Common myeloid progenitor, CD34-positive (primary cell): ENCODE measurements around the gene BICD1.

Experiments
- CTCF ChIA-PET: fragments of 350-600 bp; sonication (Branson Sonifier 250); formaldehyde crosslinking; loops from one replicate; lab custom pipeline; 2021; ENCODE audit warnings: antibody characterized with exemption; lab: Charles Lee
- POLR2A ChIA-PET: fragments of 350-600 bp; sonication (Branson Sonifier 250); formaldehyde crosslinking; loops from one replicate; lab custom pipeline; 2021; ENCODE audit warnings: antibody characterized with exemption; lab: Charles Lee
- DNase-seq, 3 donors: peaks; one replicate each; pipeline versions ENCODE4 v3.0.0 to v3.0.0-alpha.2; 2013
- H3K27ac ChIP-seq, 2 experiments: 1 replicate in 1 of 2; 2 replicates in 1 of 2; pipeline ENCODE4 v1.7.0; 2013; ENCODE audit warnings: inconsistent platforms in 2 of 2, low read length in 2 of 2, mild to moderate bottlenecking in 2 of 2, low read depth in 1 of 2, moderate library complexity in 1 of 2; ENCODE audit not compliant: severe bottlenecking in 2 of 2, insufficient read depth in 1 of 2, poor library complexity in 1 of 2
- H3K27me3 ChIP-seq, 5 experiments: replicated peaks in 2 of 5; 1 replicate in 3 of 5; 2 replicates in 2 of 5; pipeline versions ENCODE4 v1.6.1 to v1.7.0; 2013; ENCODE audit warnings: low read length in 4 of 5, mild to moderate bottlenecking in 2 of 5, moderate library complexity in 2 of 5, inconsistent platforms in 1 of 5; ENCODE audit not compliant: insufficient read depth in 5 of 5, control insufficient read depth in 4 of 5
- H3K36me3 ChIP-seq, 4 experiments: 1 replicate in 2 of 4; 2 replicates in 2 of 4; pipeline versions ENCODE4 v1.6.1 to v1.7.0; 2013; ENCODE audit warnings: low read length in 3 of 4, control low read depth in 1 of 4, mild to moderate bottlenecking in 1 of 4; ENCODE audit not compliant: control insufficient read depth in 4 of 4, insufficient read depth in 4 of 4
- H3K4me1 ChIP-seq, 4 experiments: 1 replicate in 3 of 4; 2 replicates in 1 of 4; pipeline versions ENCODE4 v1.6.1 to v1.7.1; 2013; ENCODE audit warnings: low read length in 3 of 4, mild to moderate bottlenecking in 3 of 4, control low read depth in 1 of 4, inconsistent platforms in 1 of 4, moderate library complexity in 1 of 4; ENCODE audit not compliant: control insufficient read depth in 4 of 4, insufficient read depth in 4 of 4; ENCODE audit errors: control extremely low read depth in 1 of 4
- H3K4me3 ChIP-seq, 7 experiments: 1 replicate in 4 of 7; 2 replicates in 3 of 7; pipeline versions ENCODE4 v1.5.1 to v1.7.0; 2013; ENCODE audit warnings: mild to moderate bottlenecking in 7 of 7, low read length in 6 of 7, moderate library complexity in 6 of 7, inconsistent platforms in 2 of 7, low read depth in 2 of 7, control low read depth in 1 of 7; ENCODE audit not compliant: insufficient read depth in 4 of 7, control insufficient read depth in 1 of 7; ENCODE audit errors: extremely low read depth in 1 of 7
- H3K9me3 ChIP-seq, 5 experiments: 1 replicate in 4 of 5; 2 replicates in 1 of 5; pipeline versions ENCODE4 v1.6.1 to v1.7.1; 2013; ENCODE audit warnings: low read length in 4 of 5, mild to moderate bottlenecking in 2 of 5, inconsistent platforms in 1 of 5, low read depth in 1 of 5, moderate library complexity in 1 of 5; ENCODE audit not compliant: control insufficient read depth in 4 of 5, insufficient read depth in 2 of 5; ENCODE audit errors: control extremely low read depth in 1 of 5
- WGBS: methylation state at CpG from one replicate; pipeline ENCODE4 v1.1.5; 2013; ENCODE audit not compliant: insufficient coverage; 5-methylcytosine and 5-hydroxymethylcytosine counted together

The BICD1 gene

DNA sequence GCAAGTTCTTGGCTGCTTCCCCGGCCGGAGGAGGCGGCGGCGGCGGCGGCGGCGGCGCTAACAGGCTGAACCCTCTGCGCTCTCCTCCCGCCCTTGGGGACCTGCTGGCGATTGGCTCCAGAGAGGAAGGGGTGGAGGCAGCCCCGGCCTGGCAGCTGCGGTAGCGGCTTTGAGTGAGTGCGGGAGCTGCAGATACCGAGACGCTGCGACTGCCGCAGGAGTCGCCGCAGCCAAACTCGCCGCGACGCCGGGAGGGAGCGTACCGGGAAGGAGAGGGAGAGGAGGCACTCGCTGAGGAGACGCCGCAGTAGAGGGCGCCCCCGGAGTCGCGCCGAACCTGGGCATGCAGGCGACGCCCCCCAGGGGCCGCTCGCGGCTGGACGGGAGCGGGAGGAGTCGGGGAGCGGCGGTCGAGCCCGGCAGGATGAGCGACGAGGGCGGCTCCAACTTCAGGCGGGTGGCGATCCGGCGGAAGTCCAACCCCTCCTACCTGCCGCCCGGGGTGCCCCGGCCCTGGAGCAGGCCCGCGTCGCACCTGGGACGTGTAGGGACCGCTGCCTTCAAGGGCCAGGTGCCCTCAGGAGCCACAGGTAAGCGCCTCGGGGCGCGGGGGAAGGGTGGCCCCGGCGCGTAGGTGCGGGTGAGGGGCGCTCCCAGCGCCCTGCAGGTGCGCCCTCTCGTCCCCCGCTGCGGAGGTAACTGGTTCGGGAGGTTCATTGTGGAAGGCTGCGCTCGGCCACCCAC, 292.9 kb downstream of the BICD1 start, which contains the start of gene FGD4:
Gene FGD4, plus strand, starts transcription at position 189 of the 744 bp plus-strand sequence.
- Histone ChIP-seq H3K36me3 (no peaks in the 10 kb centered on the region), H3K4me3 (peak within 1 kb of the TSS; percentile 69 to 90 (median 81)), H3K27ac (no peak within 1 kb of the TSS), H3K27me3 (peaks cover 0 to 2% (median 0%) of the 10 kb centered on the region in 5 experiments), H3K4me1 (peaks cover 2 to 28% (median 16%) of the 10 kb centered on the region in 4 experiments), H3K9me3 (no peaks in the 10 kb centered on the region)
- 0% methylated on average over 60 of the region's 82 CpGs for WGBS
- DNase-seq = peak; percentile 85 to 94 (median 89)
- POLR2A ChIA-PET = no interaction called here
- CTCF ChIA-PET = interaction anchor here (0.6 to 3.0 kb wide), 4 partner anchors 22 to 272 kb away, joined by 3 to 8 read pairs (median 4); no protein-coding TSS in a partner anchor

DNA sequence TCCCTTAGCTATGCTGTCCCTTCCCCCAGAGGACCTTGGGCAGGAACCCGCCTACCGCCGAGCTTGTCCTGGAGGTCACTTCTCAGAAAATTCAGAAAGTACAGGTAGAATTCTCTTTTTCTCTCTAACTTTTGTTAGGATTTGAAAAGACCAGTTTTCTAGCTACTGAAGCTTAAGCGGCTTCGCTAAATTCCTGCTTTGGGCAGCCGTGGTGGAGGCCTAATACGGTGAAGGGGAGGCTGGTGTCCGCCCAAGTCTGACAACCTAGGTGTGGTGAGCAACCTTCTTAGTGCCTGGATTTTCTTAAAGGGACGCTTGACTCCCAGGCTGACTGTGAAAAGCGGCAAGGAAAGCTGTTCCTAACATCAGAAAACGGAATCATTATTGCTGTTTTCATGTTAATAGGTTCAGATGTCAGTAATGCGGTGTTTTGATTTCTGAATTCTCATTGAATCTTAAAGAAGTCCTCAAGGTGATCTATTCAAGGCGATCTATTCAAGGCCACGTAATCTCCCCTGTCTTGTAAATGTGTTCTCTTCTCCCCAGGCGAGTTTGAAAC, 293.5 kb downstream of the BICD1 start:
- Histone ChIP-seq H3K27ac (no peak overlapping the region), H3K4me1 (peaks cover 2 to 28% (median 16%) of the 10 kb centered on the region in 4 experiments), H3K9me3 (no peaks in the 10 kb centered on the region), H3K27me3 (peaks cover 0 to 2% (median 0%) of the 10 kb centered on the region in 5 experiments), H3K36me3 (no peaks in the 10 kb centered on the region), H3K4me3 (peak overlapping the region; percentile 69 to 90 (median 81))
- DNase-seq = peak in 1 of 3 donors; percentile 18
- ChIA-PET CTCF (interaction anchor here (0.6 to 3.0 kb wide), 3 partner anchors 22 to 272 kb away, joined by 3 to 8 read pairs (median 3); no protein-coding TSS in a partner anchor), POLR2A (no interaction called here)
- 40% methylated on average over 11 of the region's 15 CpGs for WGBS

DNA sequence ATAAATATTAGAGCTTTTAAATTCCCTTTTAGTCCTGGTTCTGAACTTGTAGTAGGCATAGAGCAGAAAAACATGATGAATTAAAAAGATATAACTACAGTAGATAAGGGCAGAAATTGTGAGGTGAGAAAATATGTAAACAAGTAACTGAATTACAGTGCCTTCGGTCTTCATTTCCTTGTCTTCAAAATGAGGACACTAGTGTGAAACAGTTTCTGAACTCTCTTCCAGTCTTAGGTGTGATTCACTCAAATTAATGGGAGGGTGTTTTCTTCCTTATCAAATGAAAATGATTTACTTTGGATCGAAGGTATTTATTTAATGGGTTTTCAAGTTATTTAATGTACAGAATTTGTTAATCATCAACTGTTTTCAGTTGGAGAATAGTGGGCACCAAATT, 294.2 kb downstream of the BICD1 start:
- POLR2A ChIA-PET = no interaction called here
- peaks cover 2 to 28% (median 16%) of the 10 kb centered on the region in 4 experiments for H3K4me1 ChIP-seq
- no peak overlapping the region for H3K4me3 ChIP-seq
- WGBS = 83% methylated on average over 2 of the region's 2 CpGs
- no peaks in the 10 kb centered on the region for H3K9me3 ChIP-seq
- no peak overlapping the region for H3K27ac ChIP-seq
- H3K27me3 ChIP-seq = peaks cover 0 to 2% (median 0%) of the 10 kb centered on the region in 5 experiments
- CTCF ChIA-PET = interaction anchor here (1.5 to 1.7 kb wide), 2 partner anchors 19 to 271 kb away, joined by 3 to 6 read pairs; no protein-coding TSS in a partner anchor
- DNase-seq = no peak
- H3K36me3 ChIP-seq = no peaks in the 10 kb centered on the region

DNA sequence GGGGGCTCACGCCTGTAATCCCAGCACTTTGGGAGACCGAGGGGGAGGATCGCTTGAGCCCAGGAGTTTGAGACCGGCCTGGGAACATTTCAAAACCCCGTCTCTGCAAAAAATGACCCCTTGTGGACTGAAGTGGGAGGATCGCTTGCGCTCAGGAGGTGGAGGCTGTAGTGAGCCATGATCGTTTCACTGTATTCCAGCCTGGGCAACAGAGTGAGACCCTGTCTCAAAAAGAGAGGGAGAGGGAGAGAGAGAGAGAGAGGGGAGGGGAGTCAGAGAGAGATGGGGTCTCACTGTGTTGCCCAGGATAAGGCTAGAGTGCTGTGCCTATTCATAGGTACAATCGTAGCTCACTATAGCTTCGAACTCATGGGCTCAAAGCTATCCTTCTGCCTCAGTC, 295.5 kb downstream of the BICD1 start:
- DNase-seq = no peak
- 97% methylated on average over 5 of the region's 10 CpGs for WGBS
- POLR2A ChIA-PET = no interaction called here
- Histone ChIP-seq H3K9me3 (no peaks in the 10 kb centered on the region), H3K36me3 (no peaks in the 10 kb centered on the region), H3K27ac (no peak overlapping the region), H3K4me1 (peaks cover 2 to 28% (median 16%) of the 10 kb centered on the region in 4 experiments), H3K27me3 (peaks cover 0 to 2% (median 0%) of the 10 kb centered on the region in 5 experiments), H3K4me3 (no peak overlapping the region)
- CTCF ChIA-PET = interaction anchor here (1.7 kb wide), 1 partner anchor 18 kb away, joined by 6 read pairs; no protein-coding TSS in a partner anchor

DNA sequence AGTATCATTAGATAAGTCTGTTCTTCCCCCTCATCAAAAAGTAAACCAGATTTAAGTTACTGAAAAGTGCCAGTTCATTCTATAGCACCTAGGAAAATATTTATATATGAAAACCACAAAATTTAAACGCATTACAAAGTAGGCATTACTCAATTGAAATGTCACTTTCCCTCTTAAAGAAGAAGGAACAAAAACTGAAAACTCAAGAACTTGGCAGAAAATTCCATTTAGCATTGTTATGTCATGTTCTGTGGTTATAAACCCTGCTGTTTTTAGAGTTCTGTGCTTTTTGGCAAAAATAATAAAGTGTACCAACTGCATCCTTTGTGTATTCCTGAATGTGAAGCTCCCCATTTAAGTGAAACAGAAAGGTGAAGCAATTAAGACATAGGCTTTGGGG, 296.3 kb downstream of the BICD1 start:
- Histone ChIP-seq H3K4me3 (no peak overlapping the region), H3K4me1 (peaks cover 2 to 24% (median 16%) of the 10 kb centered on the region in 4 experiments), H3K27me3 (peaks cover 0 to 2% (median 0%) of the 10 kb centered on the region in 5 experiments), H3K36me3 (no peaks in the 10 kb centered on the region), H3K27ac (no peak overlapping the region), H3K9me3 (no peaks in the 10 kb centered on the region)
- peak in 1 of 3 donors; percentile 38 for DNase-seq
- CTCF ChIA-PET = interaction anchor here (0.6 to 1.0 kb wide), 2 partner anchors 12 to 17 kb away, joined by 3 read pairs; no protein-coding TSS in a partner anchor
- POLR2A ChIA-PET = interaction anchor here (0.6 kb wide), 1 partner anchor 621 kb away, joined by 3 read pairs; no protein-coding TSS in a partner anchor
- WGBS = 0% methylated on average over 1 of the region's 1 CpG

DNA sequence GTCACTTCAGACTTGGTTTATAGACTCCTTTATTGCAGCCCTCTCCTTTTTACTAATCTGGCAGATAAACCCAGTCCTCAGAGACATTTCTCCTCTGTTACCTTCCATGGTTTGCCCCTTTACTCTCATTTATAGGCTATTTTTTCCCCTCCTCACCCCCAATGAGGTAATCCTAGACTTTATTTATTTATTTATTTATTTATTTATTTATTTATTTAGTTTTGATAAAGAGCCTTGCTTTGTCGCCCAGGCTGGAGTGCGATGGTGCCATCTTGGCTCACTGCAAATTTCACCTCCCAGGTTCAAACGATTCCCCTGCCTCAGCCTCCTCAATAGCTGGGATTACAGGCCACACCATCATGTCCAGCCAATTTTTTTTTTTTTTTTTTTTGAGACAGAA, 301.1 kb downstream of the BICD1 start:
- no peak overlapping the region for H3K27ac ChIP-seq
- H3K4me1 ChIP-seq = peaks cover 0 to 5% (median 3%) of the 10 kb centered on the region in 4 experiments
- H3K36me3 ChIP-seq = no peaks in the 10 kb centered on the region
- H3K4me3 ChIP-seq = no peak overlapping the region
- H3K27me3 ChIP-seq = no peaks in the 10 kb centered on the region
- POLR2A ChIA-PET = no interaction called here
- no peaks in the 10 kb centered on the region for H3K9me3 ChIP-seq
- CTCF ChIA-PET = interaction anchor here (0.5 to 1.2 kb wide), 3 partner anchors 8 to 268 kb away, joined by 4 to 5 read pairs (median 4); no protein-coding TSS in a partner anchor
- no peak for DNase-seq
- WGBS = 100% methylated on average over 1 of the region's 3 CpGs
